ENCODE data around the gene BTBD18.

The BTBD18 gene

GRCh38 chr11:57751676-57752253, at the start of gene BTBD18:
Gene BTBD18, minus strand, starts transcription at chr11:57751819. Its CDS starts 631 bp downstream, at chr11:57751188.
- peak; percentile 16 for DNase-seq (ENCODE audit: low spot score)

GRCh38 chr11:57801183-57801485, 49.5 kb upstream of the BTBD18 start:
- DNase-seq (ENCODE audit: low spot score): no peak

GRCh38 chr11:57800444-57801182, 49.0 kb upstream of the BTBD18 start:
- peak; percentile 70 for DNase-seq (ENCODE audit: low spot score)

- DNase-seq (ENCODE audit: low spot score): no peak
Observed at GRCh38 chr11:57798905-57799559, 47.4 kb upstream of the BTBD18 start.

GRCh38 chr11:57793351-57794115, 41.9 kb upstream of the BTBD18 start:
- DNase-seq (ENCODE audit: low spot score): no peak

GRCh38 chr11:57792870-57793269, 41.3 kb upstream of the BTBD18 start:
- DNase-seq (ENCODE audit: low spot score): no peak

GRCh38 chr11:57792060-57792541, 40.5 kb upstream of the BTBD18 start:
- DNase-seq (ENCODE audit: low spot score): peak; percentile 63

GRCh38 chr11:57791321-57792059, 39.9 kb upstream of the BTBD18 start:
- no peak for DNase-seq (ENCODE audit: low spot score)

- no peak for DNase-seq (ENCODE audit: low spot score)
Observed at GRCh38 chr11:57788703-57789088, 37.1 kb upstream of the BTBD18 start.

GRCh38 chr11:57787920-57788702, 36.5 kb upstream of the BTBD18 start:
- DNase-seq (ENCODE audit: low spot score): no peak

GRCh38 chr11:57787006-57787604, 35.5 kb upstream of the BTBD18 start:
- no peak for DNase-seq (ENCODE audit: low spot score)

GRCh38 chr11:57786436-57786835, 34.8 kb upstream of the BTBD18 start:
- no peak for DNase-seq (ENCODE audit: low spot score)

- peak; percentile 16 for DNase-seq (ENCODE audit: low spot score)
Observed at GRCh38 chr11:57785072-57785471, 33.5 kb upstream of the BTBD18 start.

- DNase-seq (ENCODE audit: low spot score): no peak
Observed at GRCh38 chr11:57781529-57781943, 29.9 kb upstream of the BTBD18 start.

GRCh38 chr11:57779276-57779675, 27.7 kb upstream of the BTBD18 start:
- no peak for DNase-seq (ENCODE audit: low spot score)

GRCh38 chr11:57778318-57779037, 26.9 kb upstream of the BTBD18 start:
- no peak for DNase-seq (ENCODE audit: low spot score)

- DNase-seq (ENCODE audit: low spot score): no peak
Observed at GRCh38 chr11:57777969-57778317, 26.3 kb upstream of the BTBD18 start.

GRCh38 chr11:57776577-57777210, 25.1 kb upstream of the BTBD18 start:
- DNase-seq (ENCODE audit: low spot score): no peak

- no peak for DNase-seq (ENCODE audit: low spot score)
Observed at GRCh38 chr11:57776031-57776521, 24.5 kb upstream of the BTBD18 start.
